ENCODE measurements around the gene OPCML.
A peak's percentile ranks its signal among the peaks of the same experiment; 100 is the strongest.

OPCML gene

DNA sequence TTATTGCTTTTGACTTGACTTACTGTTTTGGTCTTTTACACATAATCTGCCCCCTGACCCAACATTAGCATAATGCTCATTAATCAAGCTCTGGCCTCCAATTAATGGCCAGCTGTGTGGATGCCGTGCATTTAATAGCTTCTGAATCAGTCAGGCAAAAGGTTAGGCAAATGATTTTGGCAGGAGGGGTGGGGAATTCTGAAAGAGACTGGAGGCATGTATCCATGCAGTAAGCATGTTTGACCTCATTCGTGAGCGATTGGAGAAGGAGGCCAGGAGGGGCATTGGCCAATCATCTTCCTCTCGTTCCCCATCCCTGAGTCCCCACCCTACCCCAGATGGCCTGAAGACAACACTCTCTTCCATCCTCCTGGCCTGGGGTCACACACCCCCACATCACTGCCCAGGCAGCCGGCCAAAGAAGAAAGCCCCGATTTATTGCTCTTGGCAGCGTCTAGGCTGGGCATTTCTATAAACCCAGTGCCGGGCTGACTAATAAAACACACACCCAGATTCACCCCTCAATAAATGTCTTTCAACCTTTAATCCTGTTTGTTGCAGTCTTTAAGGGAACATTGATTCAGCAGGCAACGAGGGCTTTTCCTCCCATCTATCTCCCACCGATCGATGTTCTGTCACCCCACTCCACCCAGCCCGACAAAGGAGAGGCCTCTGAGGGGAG lies 150.0 kb downstream of the OPCML start:
- no peaks in the 10 kb centered on the region for H3K9me3 Mint-ChIP-seq
- H3K27me3 Mint-ChIP-seq (ENCODE audit: low read depth, poor library complexity), result peaks cover 19% of the 10 kb centered on the region

DNA sequence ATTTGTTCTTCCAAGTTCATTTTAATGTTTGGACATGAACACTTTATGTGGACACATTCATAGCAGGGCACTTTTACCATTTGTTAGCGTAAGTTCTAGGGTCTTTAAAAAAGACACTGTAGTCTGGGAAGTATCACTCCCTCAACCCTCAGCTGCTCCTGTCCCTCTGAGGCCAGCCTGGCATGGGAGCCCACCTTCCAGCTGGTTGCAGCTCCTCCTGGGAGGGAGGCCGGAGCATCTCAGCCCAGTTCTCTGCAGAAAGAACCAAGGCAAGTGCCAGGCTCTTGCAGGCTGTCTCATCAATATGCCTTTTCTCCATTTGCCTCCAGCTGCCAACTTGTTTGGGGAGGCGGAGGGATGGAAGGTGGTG lies 150.6 kb downstream of the OPCML start:
- Mint-ChIP-seq H3K27me3 (ENCODE audit: low read depth, poor library complexity) (peaks cover 19% of the 10 kb centered on the region), H3K4me3 (no peak overlapping the region), H3K36me3 (ENCODE audit: low read depth) (no peaks in the 10 kb centered on the region), H3K4me1 (peaks cover 44% of the 10 kb centered on the region), H3K27ac (no peak overlapping the region), H3K9me3 (no peaks in the 10 kb centered on the region)
- DNase-seq, result no peak
- TF ChIP-seq, protein P1, sequence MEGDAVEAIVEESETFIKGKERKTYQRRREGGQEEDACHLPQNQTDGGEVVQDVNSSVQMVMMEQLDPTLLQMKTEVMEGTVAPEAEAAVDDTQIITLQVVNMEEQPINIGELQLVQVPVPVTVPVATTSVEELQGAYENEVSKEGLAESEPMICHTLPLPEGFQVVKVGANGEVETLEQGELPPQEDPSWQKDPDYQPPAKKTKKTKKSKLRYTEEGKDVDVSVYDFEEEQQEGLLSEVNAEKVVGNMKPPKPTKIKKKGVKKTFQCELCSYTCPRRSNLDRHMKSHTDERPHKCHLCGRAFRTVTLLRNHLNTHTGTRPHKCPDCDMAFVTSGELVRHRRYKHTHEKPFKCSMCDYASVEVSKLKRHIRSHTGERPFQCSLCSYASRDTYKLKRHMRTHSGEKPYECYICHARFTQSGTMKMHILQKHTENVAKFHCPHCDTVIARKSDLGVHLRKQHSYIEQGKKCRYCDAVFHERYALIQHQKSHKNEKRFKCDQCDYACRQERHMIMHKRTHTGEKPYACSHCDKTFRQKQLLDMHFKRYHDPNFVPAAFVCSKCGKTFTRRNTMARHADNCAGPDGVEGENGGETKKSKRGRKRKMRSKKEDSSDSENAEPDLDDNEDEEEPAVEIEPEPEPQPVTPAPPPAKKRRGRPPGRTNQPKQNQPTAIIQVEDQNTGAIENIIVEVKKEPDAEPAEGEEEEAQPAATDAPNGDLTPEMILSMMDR (IDR thresholded peaks at IDR 0.05), result no peak

More for the DNA sequence above, 150.0 kb downstream of the OPCML start:
- no peak for DNase-seq
- no peak overlapping the region for H3K4me3 Mint-ChIP-seq
- H3K4me1 Mint-ChIP-seq, result peaks cover 43% of the 10 kb centered on the region
- TF ChIP-seq, protein P1 (IDR thresholded peaks at IDR 0.05), result no peak
- H3K36me3 Mint-ChIP-seq (ENCODE audit: low read depth), result no peaks in the 10 kb centered on the region
- H3K27ac Mint-ChIP-seq, result no peak overlapping the region

DNA sequence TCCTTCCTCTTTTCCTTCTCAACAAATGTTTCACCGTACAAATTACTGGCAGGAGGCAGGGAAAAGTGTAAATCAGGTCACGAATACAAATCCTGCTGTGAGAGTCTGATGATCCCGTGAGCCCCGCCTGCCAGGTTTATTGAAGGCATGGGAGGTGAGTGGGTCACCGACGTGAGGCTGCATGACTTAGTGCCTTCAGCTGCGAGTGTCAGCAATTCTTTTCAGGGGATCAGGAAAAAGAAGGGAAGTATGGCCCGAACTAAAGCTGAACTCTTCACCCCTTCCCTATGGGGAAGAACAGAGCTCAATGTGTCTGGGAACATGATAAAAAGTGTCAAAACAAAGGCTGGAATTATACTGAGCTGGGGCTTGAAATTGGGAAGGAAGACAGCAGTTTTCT lies 166.2 kb downstream of the OPCML start:
- Mint-ChIP-seq H3K27ac (peak overlapping the region; percentile 66), H3K4me1 (peaks cover 22% of the 10 kb centered on the region), H3K27me3 (ENCODE audit: low read depth, poor library complexity) (peaks cover 31% of the 10 kb centered on the region), H3K9me3 (no peaks in the 10 kb centered on the region), H3K4me3 (no peak overlapping the region), H3K36me3 (ENCODE audit: low read depth) (no peaks in the 10 kb centered on the region)
- TF ChIP-seq, protein P1 (IDR thresholded peaks at IDR 0.05), result no peak
- no peak for DNase-seq

DNA sequence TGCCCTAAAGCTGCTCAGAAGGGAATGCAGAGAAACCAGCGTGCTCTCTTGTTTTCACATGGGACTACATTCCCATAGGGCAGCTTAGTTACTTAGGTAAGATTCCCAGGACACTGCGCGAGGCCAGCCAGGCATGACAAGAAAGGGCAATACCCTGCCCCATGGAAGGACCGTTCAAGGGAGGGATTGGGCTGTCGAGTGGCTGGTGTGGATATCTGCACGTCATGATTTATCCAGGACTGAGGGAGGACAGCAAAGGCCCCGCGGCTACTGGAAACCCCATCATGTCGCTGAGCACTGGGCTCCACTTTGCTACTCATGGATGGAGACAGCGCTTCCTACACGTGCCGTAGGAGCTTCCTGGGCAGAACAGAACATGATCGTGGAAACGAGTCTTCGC lies 169.4 kb downstream of the OPCML start:
- Mint-ChIP-seq H3K9me3 (no peaks in the 10 kb centered on the region), H3K4me1 (peaks cover 22% of the 10 kb centered on the region), H3K36me3 (ENCODE audit: low read depth) (no peaks in the 10 kb centered on the region), H3K27ac (no peak overlapping the region), H3K27me3 (ENCODE audit: low read depth, poor library complexity) (peaks cover 25% of the 10 kb centered on the region), H3K4me3 (no peak overlapping the region)
- TF ChIP-seq, protein P1 (IDR thresholded peaks at IDR 0.05), result no peak
- no peak for DNase-seq

DNA sequence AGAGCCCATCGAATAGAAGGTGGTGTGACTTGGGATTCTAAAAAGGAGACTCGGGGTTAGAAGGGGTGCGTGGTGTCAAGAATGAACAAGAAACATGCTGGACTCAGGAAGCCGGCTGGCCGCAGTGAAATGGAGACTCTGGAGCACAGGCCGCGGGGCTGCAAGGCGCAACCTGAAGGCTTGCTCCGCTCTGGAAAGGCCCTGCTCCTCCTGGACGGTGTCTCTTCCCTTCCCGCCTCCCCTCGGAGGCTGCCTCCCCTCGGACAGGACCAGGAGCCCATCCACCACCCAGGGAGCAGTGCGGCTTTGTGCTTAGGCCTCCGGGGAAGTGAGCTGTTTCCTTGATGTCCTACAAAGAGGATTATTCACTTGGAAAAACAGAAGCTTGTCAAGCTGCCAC lies 170.1 kb downstream of the OPCML start:
- H3K4me3 Mint-ChIP-seq, result no peak overlapping the region
- peaks cover 22% of the 10 kb centered on the region for H3K4me1 Mint-ChIP-seq
- no peak for DNase-seq
- H3K36me3 Mint-ChIP-seq (ENCODE audit: low read depth), result no peaks in the 10 kb centered on the region
- no peaks in the 10 kb centered on the region for H3K9me3 Mint-ChIP-seq
- H3K27me3 Mint-ChIP-seq (ENCODE audit: low read depth, poor library complexity), result peaks cover 29% of the 10 kb centered on the region
- no peak overlapping the region for H3K27ac Mint-ChIP-seq
- TF ChIP-seq, protein P1 (IDR thresholded peaks at IDR 0.05), result no peak

DNA sequence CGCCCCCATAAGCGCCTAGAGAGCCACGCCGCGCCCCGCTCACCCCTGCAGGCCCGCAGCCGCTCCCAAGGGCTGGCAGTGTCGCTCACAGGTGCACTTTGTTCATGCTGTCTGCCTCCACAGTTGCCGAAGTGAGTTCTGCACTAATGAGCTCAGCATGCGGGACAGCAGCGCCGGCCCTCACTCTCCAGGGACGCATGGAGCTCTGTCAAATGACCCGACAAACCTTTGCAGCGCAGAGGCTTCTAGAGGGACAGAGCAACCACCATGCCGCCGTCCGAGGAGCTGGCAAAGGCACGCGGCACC lies 170.7 kb downstream of the OPCML start:
- H3K36me3 Mint-ChIP-seq (ENCODE audit: low read depth), result no peaks in the 10 kb centered on the region
- TF ChIP-seq, protein P1 (IDR thresholded peaks at IDR 0.05), result no peak
- H3K9me3 Mint-ChIP-seq, result no peaks in the 10 kb centered on the region
- no peak overlapping the region for H3K4me3 Mint-ChIP-seq
- H3K4me1 Mint-ChIP-seq, result peaks cover 22% of the 10 kb centered on the region
- DNase-seq, result no peak
- H3K27me3 Mint-ChIP-seq (ENCODE audit: low read depth, poor library complexity), result peaks cover 32% of the 10 kb centered on the region
- no peak overlapping the region for H3K27ac Mint-ChIP-seq

Data from nephron progenitor cell (in vitro differentiated cells).